Upper lobe of left lung (tissue), 6 donors: Measurements from ENCODE around the gene VPS11. TPM values are rescaled to one million over a fixed set of nuclear protein-coding genes. Genes with fewer than 3 reads are reported as not detected.

Source experiments
- ATAC-seq, 2 donors: fragments of 200-7000 bp; cut with Tn5 transposase; one replicate each; pipeline ENCODE4 v1.9.1; 2022; ENCODE audit warnings: mild to moderate bottlenecking in 2 of 2, moderate library complexity in 2 of 2; ENCODE audit not compliant: low FRiP score in 2 of 2
- DNase-seq, 2 donors: peaks; one replicate each; pipeline ENCODE4 v3.0.0-alpha.2; 2019 to 2020
- H3K27ac ChIP-seq, 4 donors: fragments of 200-600 bp; sonication (generic); one replicate each; pipeline ENCODE4 v1.5.1; 2016 to 2019
- H3K27me3 ChIP-seq, 4 donors: fragments of 200-600 bp; sonication (generic); one replicate each; pipeline ENCODE4 v1.5.1; 2017 to 2019
- H3K36me3 ChIP-seq, 4 donors: fragments of 200-600 bp; sonication (generic); one replicate each; pipeline ENCODE4 v1.5.1; 2016 to 2019
- H3K4me1 ChIP-seq, 4 donors: fragments of 200-600 bp; sonication (generic); one replicate each; pipeline ENCODE4 v1.5.1; 2018 to 2019
- H3K4me3 ChIP-seq, 4 donors: fragments of 200-600 bp; sonication (generic); one replicate each; pipeline ENCODE4 v1.5.1; 2017 to 2019; ENCODE audit warnings: mild to moderate bottlenecking in 2 of 4, moderate library complexity in 1 of 4
- H3K9me3 ChIP-seq, 4 donors: fragments of 200-600 bp; sonication (generic); one replicate each; pipeline ENCODE4 v1.5.1; 2018 to 2019
- EP300 ChIP-seq, 4 donors: sonication (generic); formaldehyde crosslinking; IDR thresholded peaks; one replicate each; pipeline ENCODE4 v1.5.1; 2017; ENCODE audit warnings: antibody characterized with exemption in 4 of 4, control low read depth in 2 of 4
- POLR2A ChIP-seq, 4 donors: fragments of 450-650 bp; IDR thresholded peaks; one replicate each; pipeline ENCODE4 v1.5.1; 2016 to 2017; ENCODE audit warnings: antibody characterized with exemption in 4 of 4, mild to moderate bottlenecking in 2 of 4
- POLR2AphosphoS5 ChIP-seq, 2 donors: sonication (generic); formaldehyde crosslinking; IDR thresholded peaks; one replicate each; pipeline ENCODE4 v1.5.1; 2017; ENCODE audit warnings: antibody characterized with exemption in 2 of 2
- WGBS, 2 donors: methylation state at CpG; one replicate each; pipeline ENCODE4 v1.1.5; 2017 to 2018; 5-methylcytosine and 5-hydroxymethylcytosine counted together
- total RNA-seq, 6 donors: library from RNA; depleted of rRNA in 4 of 6; stranded (reverse); fragments of >200 nt in 4 of 6; gene quantifications; one replicate each; pipeline versions ENCODE4 v1.1.0 to v1.2.1, GENCODE V29; 2016 to 2021
- TF ChIP-seq, protein P1 (sequence below), 6 experiments: fragments of 450-650 bp in 4 of 6; fragments of 200-600 bp in 2 of 6; sonication (generic) in 2 of 6; IDR thresholded peaks; one replicate each; pipeline ENCODE4 v1.5.1; 2016 to 2019; ENCODE audit warnings: antibody characterized with exemption in 6 of 6
- donor health status: DM: no; HTN: no; CAD: no; lungs with moderate emphysema.
- donor health status: DM: no; HTN: yes; CAD: no; lungs with severe emphysema.

The VPS11 gene
- total RNA-seq, 6 donors from 2014 or later = 24.9 to 88.0 (median 40.4) TPM

DNA sequence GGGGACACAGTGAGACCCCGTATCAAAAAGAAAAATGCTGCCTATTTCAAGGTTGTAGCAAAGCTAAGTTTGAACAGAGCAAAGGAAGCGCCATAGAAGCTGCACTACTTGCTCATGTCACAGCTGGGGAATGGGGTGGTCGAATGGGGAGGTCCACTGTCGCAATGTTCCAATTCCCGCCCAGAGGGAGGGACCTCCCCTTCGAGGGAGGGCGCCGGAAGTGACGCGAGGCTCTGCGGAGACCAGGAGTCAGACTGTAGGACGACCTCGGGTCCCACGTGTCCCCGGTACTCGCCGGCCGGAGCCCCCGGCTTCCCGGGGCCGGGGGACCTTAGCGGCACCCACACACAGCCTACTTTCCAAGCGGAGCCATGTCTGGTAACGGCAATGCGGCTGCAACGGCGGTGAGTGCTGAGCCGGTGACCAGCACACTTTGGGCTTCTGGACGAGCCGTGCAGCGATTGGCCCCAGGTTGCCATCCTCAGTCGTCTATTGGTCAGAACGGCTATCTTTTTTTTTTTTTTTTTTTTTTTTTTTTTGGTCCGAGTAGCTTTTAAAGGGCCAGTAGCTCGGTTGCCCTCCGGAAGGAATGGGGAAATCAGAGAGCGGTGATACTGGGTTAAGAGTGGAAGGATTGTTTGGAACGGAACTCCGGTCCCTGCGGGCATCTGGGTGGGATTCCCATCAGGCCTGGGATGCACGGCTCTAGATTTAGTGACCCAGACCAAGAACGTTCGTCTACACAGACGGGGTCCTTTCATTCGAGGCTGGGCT is 17.2 kb downstream of the VPS11 start, which contains the start of gene HMBS:
TSS of gene HMBS (plus strand) at position 219 of the 774 bp plus-strand sequence. CDS start at position 372, 153 bp downstream.
- TF ChIP-seq POLR2AphosphoS5 (IDR thresholded peaks at IDR 0.05) (peak; percentile 76 to 83), POLR2A (IDR thresholded peaks at IDR 0.05) (peak in 1 of 4 donors; percentile 68), EP300 (IDR thresholded peaks at IDR 0.05) (no peak)
- TF ChIP-seq, protein P1, sequence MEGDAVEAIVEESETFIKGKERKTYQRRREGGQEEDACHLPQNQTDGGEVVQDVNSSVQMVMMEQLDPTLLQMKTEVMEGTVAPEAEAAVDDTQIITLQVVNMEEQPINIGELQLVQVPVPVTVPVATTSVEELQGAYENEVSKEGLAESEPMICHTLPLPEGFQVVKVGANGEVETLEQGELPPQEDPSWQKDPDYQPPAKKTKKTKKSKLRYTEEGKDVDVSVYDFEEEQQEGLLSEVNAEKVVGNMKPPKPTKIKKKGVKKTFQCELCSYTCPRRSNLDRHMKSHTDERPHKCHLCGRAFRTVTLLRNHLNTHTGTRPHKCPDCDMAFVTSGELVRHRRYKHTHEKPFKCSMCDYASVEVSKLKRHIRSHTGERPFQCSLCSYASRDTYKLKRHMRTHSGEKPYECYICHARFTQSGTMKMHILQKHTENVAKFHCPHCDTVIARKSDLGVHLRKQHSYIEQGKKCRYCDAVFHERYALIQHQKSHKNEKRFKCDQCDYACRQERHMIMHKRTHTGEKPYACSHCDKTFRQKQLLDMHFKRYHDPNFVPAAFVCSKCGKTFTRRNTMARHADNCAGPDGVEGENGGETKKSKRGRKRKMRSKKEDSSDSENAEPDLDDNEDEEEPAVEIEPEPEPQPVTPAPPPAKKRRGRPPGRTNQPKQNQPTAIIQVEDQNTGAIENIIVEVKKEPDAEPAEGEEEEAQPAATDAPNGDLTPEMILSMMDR (IDR thresholded peaks at IDR 0.05) = no peak
- 1 to 2% methylated on average over 13 to 31 of the region's 45 CpGs for WGBS, 2 donors
- Histone ChIP-seq H3K27ac (peak within 1 kb of the TSS; percentile 90 to 95 (median 92)), H3K27me3 (no peaks in the 10 kb centered on the region), H3K4me3 (peak within 1 kb of the TSS; percentile 69 to 97 (median 83)), H3K36me3 (peaks cover 9 to 31% (median 27%) of the 10 kb centered on the region in 4 donors), H3K4me1 (peaks cover 14 to 28% (median 19%) of the 10 kb centered on the region in 4 donors), H3K9me3 (no peaks in the 10 kb centered on the region)
- ATAC-seq (peak; percentile 96 to 99), DNase-seq (peak; percentile 96)

- Histone ChIP-seq H3K4me1 (peaks cover 14 to 28% (median 19%) of the 10 kb centered on the region in 4 donors), H3K4me3 (peak overlapping the region; percentile 27 to 95 (median 70)), H3K27me3 (no peaks in the 10 kb centered on the region), H3K27ac (peak overlapping the region; percentile 90 to 95 (median 92)), H3K9me3 (no peaks in the 10 kb centered on the region), H3K36me3 (peaks cover 7 to 25% (median 21%) of the 10 kb centered on the region in 4 donors)
- TF ChIP-seq POLR2AphosphoS5 (IDR thresholded peaks at IDR 0.05) (no peak), EP300 (IDR thresholded peaks at IDR 0.05) (no peak)
- DNase-seq (no peak), ATAC-seq (peak in 1 of 2 donors; percentile 32)
- 0 to 2% methylated on average over 6 to 13 of the region's 13 CpGs for WGBS, 2 donors
Measured at GRCh38 chr11:119085437-119085847, 17.8 kb downstream of the VPS11 start.

- DNase-seq (peak in 1 of 2 donors; percentile 59), ATAC-seq (no peak)
- WGBS, 2 donors = 75 to 83% methylated on average over 6 of the region's 6 CpGs
- peaks cover 15 to 33% (median 21%) of the 10 kb centered on the region in 4 donors for H3K4me1 ChIP-seq
- TF ChIP-seq, protein P1 (IDR thresholded peaks at IDR 0.05) = no peak
- TF ChIP-seq POLR2A (IDR thresholded peaks at IDR 0.05) = no peak
- TF ChIP-seq EP300 (IDR thresholded peaks at IDR 0.05) = no peak
- TF ChIP-seq POLR2AphosphoS5 (IDR thresholded peaks at IDR 0.05) = no peak
- no peak overlapping the region for H3K4me3 ChIP-seq
- no peak overlapping the region for H3K27ac ChIP-seq
- peaks cover 0 to 17% (median 4%) of the 10 kb centered on the region in 4 donors for H3K36me3 ChIP-seq
- no peaks in the 10 kb centered on the region for H3K9me3 ChIP-seq
- no peaks in the 10 kb centered on the region for H3K27me3 ChIP-seq
Measured at GRCh38 chr11:119087123-119087522, 19.5 kb downstream of the VPS11 start.

DNA sequence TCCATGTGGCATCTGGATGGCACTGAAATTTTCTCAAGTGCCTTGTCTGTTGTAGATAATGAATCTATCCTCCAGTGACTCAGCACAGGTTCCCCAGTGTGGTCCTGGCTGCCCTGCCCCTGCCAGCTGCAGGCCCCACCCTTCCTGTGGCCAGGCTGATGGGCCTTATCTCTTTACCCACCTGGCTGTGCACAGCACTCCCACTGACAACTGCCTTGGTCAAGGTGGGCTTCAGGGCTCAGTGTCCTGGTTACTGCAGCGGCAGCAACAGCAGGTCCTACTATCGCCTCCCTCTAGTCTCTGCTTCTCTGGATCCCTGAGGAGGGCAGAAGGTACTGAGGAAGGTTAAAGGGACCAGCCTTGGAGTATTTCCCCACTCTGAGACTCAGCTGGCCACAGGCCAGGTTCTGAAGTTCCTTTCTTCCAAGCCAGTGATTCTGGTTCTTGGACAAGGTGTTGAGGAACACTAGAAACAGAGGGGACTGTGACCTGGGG is 20.2 kb downstream of the VPS11 start:
- 93 to 100% methylated on average over 2 of the region's 2 CpGs for WGBS, 2 donors
- H3K27ac ChIP-seq = no peak overlapping the region
- ATAC-seq = no peak
- no peak for DNase-seq
- no peaks in the 10 kb centered on the region for H3K9me3 ChIP-seq
- no peak overlapping the region for H3K4me3 ChIP-seq
- peaks cover 0 to 15% (median 0%) of the 10 kb centered on the region in 4 donors for H3K36me3 ChIP-seq
- peaks cover 22 to 40% (median 28%) of the 10 kb centered on the region in 4 donors for H3K4me1 ChIP-seq
- H3K27me3 ChIP-seq = no peaks in the 10 kb centered on the region
- TF ChIP-seq POLR2AphosphoS5 (IDR thresholded peaks at IDR 0.05) (no peak), POLR2A (IDR thresholded peaks at IDR 0.05) (no peak), EP300 (IDR thresholded peaks at IDR 0.05) (no peak)
- TF ChIP-seq, protein P1 (IDR thresholded peaks at IDR 0.05) = no peak

DNA sequence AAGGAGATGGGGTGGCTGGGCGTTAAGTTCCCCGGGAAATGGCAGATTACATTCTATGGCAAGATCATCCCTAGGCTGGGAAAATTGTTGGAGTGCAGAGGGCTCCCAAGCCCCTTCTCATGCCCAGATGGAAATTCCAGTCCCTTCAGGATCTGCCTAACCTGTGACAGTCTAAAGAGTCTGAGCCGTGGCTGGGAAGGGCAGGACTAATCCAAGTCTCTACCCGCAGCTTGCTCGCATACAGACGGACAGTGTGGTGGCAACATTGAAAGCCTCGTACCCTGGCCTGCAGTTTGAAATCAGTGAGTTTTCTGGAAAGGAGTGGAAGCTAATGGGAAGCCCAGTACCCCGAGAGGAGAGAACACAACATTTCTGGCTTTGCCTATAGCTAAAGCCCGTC is 20.8 kb downstream of the VPS11 start:
- Histone ChIP-seq H3K9me3 (no peaks in the 10 kb centered on the region), H3K36me3 (peaks cover 0 to 14% (median 0%) of the 10 kb centered on the region in 4 donors), H3K27ac (no peak overlapping the region), H3K27me3 (no peaks in the 10 kb centered on the region), H3K4me3 (no peak overlapping the region), H3K4me1 (peaks cover 28 to 46% (median 34%) of the 10 kb centered on the region in 4 donors)
- WGBS, 2 donors = 92 to 94% methylated on average over 9 of the region's 9 CpGs
- TF ChIP-seq, protein P1 (IDR thresholded peaks at IDR 0.05) = no peak
- TF ChIP-seq EP300 (IDR thresholded peaks at IDR 0.05) (no peak), POLR2AphosphoS5 (IDR thresholded peaks at IDR 0.05) (no peak)
- DNase-seq (no peak), ATAC-seq (no peak)
